Measurements from ENCODE around the gene CDC42. TPM values are rescaled to one million over a fixed set of nuclear protein-coding genes. Genes with fewer than 3 reads are reported as not detected.

CDC42 gene
- total and polyA plus RNA-seq, 10 of the 15 experiments (the other 5 are each of a cell fraction or from before 2014, with no cell fraction given): 184 to 479 (median 326) TPM

GRCh38 chr1:22111620-22112019 is 59.1 kb downstream of the CDC42 start:
- no peak for ATAC-seq
- no peak overlapping the region for H3K4me2 ChIP-seq (ENCODE audit: control insufficient read depth, insufficient read depth)
- H3K36me3 ChIP-seq (ENCODE audit: control insufficient read depth in 2 of 2, insufficient read depth in 2 of 2, low read length in 1 of 2): peaks cover 15 to 26% of the 10 kb centered on the region in 2 experiments; a peak in 3 of 4 replicates
- no peaks in the 10 kb centered on the region; the same call in 1 of the 2 replicates for H4K20me1 ChIP-seq (ENCODE audit: control insufficient read depth, insufficient read depth)
- no peak for FAIRE-seq
- no peak overlapping the region for H2AFZ ChIP-seq (ENCODE audit: control insufficient read depth, low read depth, low read length)
- POLR2A ChIA-PET: interaction anchor here (2.0 kb wide), 1 partner anchor 11 kb away, joined by 8 read pairs; no protein-coding TSS in a partner anchor
- peaks cover 19% of the 10 kb centered on the region for H3K4me1 ChIP-seq (ENCODE audit: control insufficient read depth, insufficient read depth, low read length)
- H3K4me3 ChIP-seq: no peak overlapping the region
- BruUV-seq (replicated peaks): no TSS peak
- CTCF ChIA-PET: interaction anchor here (0.7 to 1.2 kb wide), 2 partner anchors 93 to 305 kb away, joined by 3 read pairs; no protein-coding TSS in a partner anchor
- H3K79me2 ChIP-seq (ENCODE audit: control insufficient read depth, insufficient read depth, low read length): no peaks in the 10 kb centered on the region
- RAD21 ChIA-PET (ENCODE audit: unreplicated experiment): interaction anchor here (0.5 kb wide), 1 partner anchor 168 kb away, joined by 3 read pairs; no protein-coding TSS in a partner anchor
- no peak for DNase-seq (ENCODE audit: low read depth, low spot score)
- H3K27me3 ChIP-seq (replicated peaks in 1 of 2; ENCODE audit: control insufficient read depth in 2 of 2, insufficient read depth in 2 of 2, low read length in 1 of 2): no peaks in the 10 kb centered on the region
- in situ Hi-C loops (cut with MboI): no loop called here
- SMC1A ChIA-PET (ENCODE audit: uncharacterized antibody, unreplicated experiment): no interaction called here
- H3K9ac ChIP-seq (ENCODE audit: control insufficient read depth, insufficient read depth, low read length): no peak overlapping the region
- intact Hi-C loops (cut with micrococcal nuclease; ENCODE audit: unreplicated experiment): no loop called here
- H3K27ac ChIP-seq (ENCODE audit: control insufficient read depth, insufficient read depth): no peak overlapping the region
- H3K9me3 ChIP-seq (replicated peaks; ENCODE audit: control insufficient read depth, insufficient read depth, low read length): no peaks in the 10 kb centered on the region
- 100% methylated on average over 3 of the region's 3 CpGs for WGBS (ENCODE audit: insufficient coverage, insufficient replicate concordance, low lambda C conversion rate, missing lambda C conversion rate)
- no peak for TF ChIP-seq SIX5 (IDR thresholded peaks at IDR 0.05; ENCODE audit: low read depth, low read length, severe bottlenecking)
- no peak for TF ChIP-seq CHD1 (IDR thresholded peaks at IDR 0.05; ENCODE audit: low read depth, low read length)
- TF ChIP-seq ZSCAN29 (IDR thresholded peaks at IDR 0.05): no peak
- no peak for TF ChIP-seq SMARCA5 (IDR thresholded peaks at IDR 0.05)
- no peak for TF ChIP-seq ZBTB11 (CRISPR knock-in tag; IDR thresholded peaks at IDR 0.05)
- no peak for TF ChIP-seq BACH1 (IDR thresholded peaks at IDR 0.05; ENCODE audit: borderline replicate concordance)
- no peak for TF ChIP-seq ZZZ3 (IDR thresholded peaks at IDR 0.05; ENCODE audit: control insufficient read depth, insufficient read length, low read depth)
- no peak for TF ChIP-seq MYC (IDR thresholded peaks at IDR 0.05; ENCODE audit: insufficient read depth, insufficient read length, insufficient replicate concordance, low read length, severe bottlenecking)
- no peak for TF ChIP-seq PBX3 (IDR thresholded peaks at IDR 0.05; ENCODE audit: insufficient replicate concordance, low read depth, low read length)
- TF ChIP-seq ATF7 (IDR thresholded peaks at IDR 0.05; ENCODE audit: low read depth): no peak
- TF ChIP-seq RAD21 (IDR thresholded peaks at IDR 0.05; ENCODE audit: insufficient read depth, low read depth, low read length): no peak
- no peak for TF ChIP-seq ZBTB40 (IDR thresholded peaks at IDR 0.05; ENCODE audit: borderline replicate concordance)
- no peak for TF ChIP-seq KLF5 (IDR thresholded peaks at IDR 0.05; ENCODE audit: partially characterized antibody)
- TF ChIP-seq STAT3 (IDR thresholded peaks at IDR 0.05; ENCODE audit: low read depth, low read length): no peak

All from GM12878 (cell line).